GM21515 (cell line): ENCODE results near the gene ELF2.
"Not testable (repeated sequence)": the region's sequence is repeated elsewhere in the genome, so short reads cannot be mapped to it uniquely, and the experiment has no call there.

ENCODE experiments used
- ATAC-seq: cut with Tn5 transposase; IDR thresholded peaks from one replicate; pipeline ENCODE4 v1.9.1; 2021; ENCODE audit not compliant: unreplicated experiment

Gene ELF2

GRCh38 chr4:139144911-139145551, 32.0 kb downstream of the ELF2 start:
- no peak for ATAC-seq

DNA sequence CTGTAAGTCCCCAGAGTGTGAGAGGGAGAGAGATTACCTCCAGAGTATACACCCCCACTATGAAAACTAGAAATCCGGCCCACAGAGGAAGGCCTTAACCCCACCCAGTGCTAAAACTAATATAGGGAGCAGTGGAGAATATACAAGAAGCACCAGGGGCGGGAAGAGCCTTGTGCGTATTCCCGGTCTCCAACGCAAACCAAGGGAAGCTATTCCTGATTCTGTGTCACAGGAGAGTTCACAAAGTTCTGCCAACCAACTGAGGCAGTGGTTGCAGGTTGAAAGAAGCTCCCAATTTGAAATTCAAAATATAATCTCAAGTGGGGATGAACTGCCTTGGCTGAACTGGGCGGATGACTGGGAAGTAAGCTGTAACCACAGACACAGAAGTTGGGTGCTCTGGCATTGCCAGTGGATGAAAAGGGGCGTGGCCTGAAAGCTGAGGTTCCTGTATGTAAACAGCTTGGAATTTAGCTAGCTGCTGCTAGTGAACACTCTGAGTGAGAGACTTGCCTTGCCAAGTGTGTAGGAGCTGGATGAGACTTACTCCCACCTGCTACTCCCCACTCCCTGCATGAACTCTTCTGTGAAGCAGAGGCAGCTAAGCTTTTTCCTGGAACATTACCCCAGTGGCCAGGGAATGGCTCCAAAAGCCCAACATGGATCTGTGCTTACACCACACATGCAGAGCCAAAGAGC, 32.7 kb downstream of the ELF2 start:
- ATAC-seq = no peak

DNA sequence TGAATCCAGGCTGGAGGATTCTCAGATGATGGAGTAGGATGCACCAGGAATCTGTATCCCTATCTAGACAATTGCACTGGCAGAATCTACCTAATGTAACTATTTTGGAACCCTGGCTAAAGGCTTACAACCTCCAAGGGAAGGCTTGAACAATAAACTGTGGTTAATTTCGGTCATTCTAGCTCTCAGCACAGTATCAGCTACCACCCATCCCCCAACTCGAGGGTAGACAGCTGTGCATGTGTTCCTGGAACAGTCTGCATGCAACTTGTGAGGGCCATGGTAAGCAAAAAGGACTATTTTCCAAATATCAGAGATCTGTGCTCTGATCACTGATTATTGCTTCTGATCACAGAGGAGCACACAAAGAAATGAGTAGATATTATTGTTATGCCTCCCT, 34.0 kb downstream of the ELF2 start:
- ATAC-seq = no peak

GRCh38 chr4:139142087-139142486, 34.9 kb downstream of the ELF2 start:
- ATAC-seq = no peak

- no peak for ATAC-seq
Measured at GRCh38 chr4:139137763-139138162, 39.3 kb downstream of the ELF2 start.

GRCh38 chr4:139134403-139134802, 42.6 kb downstream of the ELF2 start:
- no peak for ATAC-seq

DNA sequence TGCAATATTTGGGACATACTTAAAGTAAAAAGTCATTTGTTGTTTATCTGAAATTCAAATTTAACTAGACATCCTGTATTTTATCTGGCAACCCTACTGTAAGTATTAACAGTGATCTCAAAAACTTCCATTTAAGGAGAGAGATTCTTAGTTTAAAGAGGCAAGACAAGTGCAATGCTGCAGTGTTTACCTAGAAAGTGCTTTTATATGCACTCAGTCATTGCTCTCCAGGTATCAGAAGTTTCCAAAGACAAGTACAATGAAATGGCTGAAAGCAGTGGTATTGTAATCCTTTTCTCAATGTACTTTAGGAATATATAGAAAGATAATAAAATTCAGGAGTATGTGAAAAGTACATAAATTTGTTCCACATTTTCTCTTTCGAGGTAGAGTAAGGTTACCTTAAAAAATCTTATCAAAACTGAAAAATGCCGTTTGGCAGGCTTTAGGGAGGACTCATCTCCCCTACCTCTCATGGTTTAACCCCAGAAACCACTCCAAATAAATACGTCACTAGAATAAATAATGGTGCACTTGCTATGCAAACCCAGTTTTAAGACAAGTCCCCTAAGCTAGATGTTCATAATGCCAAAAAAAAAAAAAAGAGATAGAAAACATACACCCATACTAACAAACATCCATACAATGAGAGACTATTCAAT, 45.7 kb downstream of the ELF2 start:
- no peak for ATAC-seq

DNA sequence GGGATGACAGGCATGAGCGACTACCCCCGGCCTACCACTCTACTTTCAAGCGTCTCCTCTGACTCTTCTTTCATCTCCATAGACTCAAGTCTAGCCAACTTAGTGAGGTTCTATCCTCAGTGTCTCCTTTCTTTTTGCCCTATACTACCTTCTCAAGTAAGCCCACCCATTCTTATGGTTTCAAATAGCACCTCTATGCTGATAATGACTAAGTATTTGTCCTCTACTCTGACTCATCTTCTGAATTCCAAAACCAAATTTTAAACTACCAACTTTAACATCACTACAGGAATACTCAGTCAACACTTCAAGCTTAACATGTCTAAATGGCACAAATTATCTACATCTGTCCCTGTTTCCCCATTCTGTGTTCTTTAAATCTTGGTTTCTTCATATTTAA, 47.8 kb downstream of the ELF2 start:
- ATAC-seq = no peak

GRCh38 chr4:139126898-139127297, 50.1 kb downstream of the ELF2 start:
- ATAC-seq = no peak

DNA sequence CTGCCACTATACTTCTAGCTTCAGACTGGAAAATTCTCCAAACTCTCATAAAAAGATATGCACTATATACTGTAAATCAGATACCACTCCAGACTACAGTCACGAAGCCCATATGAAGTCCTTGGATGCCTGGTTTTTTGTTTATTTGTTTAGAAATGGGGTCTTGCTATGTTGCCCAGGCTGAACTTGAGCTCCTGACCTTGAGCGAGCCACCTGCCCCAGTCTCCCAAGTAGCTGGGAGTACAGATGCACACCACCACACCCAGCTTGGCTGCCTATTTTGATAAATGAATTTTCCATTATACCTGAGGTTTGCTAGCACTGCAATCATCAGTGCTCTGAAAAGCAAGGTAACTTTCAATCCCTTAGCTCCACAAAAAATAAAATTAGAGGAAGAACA, 53.1 kb downstream of the ELF2 start:
- ATAC-seq = no peak

GRCh38 chr4:139118365-139118764, 58.7 kb downstream of the ELF2 start:
- ATAC-seq = no peak

DNA sequence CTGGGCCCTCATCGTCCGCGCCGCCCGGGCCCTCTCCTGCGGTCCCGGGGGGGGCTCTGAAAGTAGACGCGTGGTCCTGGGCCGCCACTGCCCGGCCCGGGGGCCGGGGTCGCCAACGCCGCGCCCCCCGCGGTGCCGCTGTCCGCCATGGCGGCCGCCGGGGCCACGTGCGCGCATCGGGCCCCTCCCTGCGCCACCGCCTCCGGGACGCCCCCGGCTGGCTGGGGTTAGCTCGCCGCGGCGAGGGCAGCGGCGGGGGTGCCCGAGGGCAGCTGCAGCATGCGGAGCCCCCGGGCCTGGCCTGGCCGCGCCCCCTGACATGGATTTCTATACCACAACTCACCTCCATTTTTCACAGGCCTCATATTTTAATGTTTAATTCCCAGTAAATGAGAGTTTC, 61.8 kb downstream of the ELF2 start:
- ATAC-seq = no peak

- ATAC-seq = not testable (repeated sequence)
Measured at GRCh38 chr4:139114795-139115194, 62.2 kb downstream of the ELF2 start.

DNA sequence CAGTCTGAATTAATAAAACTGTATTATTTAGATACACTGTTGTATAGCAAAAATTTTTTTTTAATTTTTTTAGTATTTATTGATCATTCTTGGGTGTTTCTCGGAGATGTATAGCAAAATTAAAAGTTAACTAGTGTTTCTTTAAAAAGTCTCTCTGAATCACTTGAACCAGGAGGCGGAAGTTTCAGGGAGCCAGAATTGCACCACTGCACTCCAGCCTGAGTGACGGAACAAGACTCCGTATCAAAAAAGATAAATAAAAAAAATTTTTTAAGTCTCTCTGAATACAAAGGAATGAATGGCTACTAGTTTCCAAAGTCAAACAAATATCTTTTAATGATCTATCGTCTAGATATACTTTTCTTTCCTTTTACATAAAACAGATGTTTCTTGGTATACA, 64.4 kb downstream of the ELF2 start:
- ATAC-seq = no peak

DNA sequence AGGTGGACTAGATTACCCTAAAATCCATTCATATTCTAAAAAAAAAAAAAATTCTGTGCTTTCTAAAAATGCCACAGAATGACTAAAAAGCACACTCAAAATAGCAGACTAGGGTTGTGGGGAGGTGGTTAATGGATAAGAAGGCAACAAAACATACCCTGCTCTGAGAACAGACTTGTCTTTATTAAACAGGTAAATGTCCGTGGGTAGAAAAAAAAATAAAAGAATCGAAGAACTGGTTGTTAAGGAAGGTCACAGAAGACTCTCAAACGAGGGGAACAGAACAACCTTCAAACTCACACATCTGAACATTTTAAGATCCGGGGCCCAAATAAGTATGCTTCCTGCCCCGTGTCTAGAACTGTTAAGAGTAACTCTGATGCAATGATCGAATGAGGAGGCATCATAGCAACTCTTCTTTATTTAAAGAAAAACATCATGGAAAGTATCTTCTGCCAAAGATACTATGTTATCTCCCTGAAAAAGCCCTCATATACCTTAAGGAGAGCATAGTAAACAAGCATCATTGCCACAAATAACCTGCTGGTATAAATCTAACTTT, 68.4 kb downstream of the ELF2 start:
- no peak for ATAC-seq

DNA sequence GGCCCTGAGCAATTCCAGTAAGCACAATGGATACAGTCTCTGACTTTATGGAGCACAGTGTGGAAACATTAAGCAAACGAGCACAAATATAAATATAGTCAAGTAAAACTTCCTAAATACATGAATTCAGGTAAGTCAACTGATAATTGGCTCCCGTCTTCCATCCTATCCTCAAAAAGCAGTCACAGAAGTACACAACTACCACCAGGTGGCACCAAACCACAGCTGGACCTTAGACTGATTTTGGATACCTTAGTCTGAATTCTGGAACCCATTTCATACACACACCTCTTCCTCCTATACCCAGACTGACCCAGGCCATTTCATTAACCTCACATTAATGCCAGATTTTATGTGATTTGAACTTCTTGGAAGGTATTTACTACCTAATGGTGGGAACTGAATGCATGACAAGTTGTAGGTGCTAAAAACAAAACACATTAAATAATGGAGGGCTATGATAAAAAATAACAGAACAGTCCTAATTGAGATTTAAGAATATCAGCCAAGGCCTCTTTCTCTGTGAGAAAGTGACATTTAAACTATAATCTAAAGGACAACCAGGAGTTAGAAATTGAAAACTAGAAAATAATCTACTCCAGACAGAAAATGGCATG, 77.5 kb downstream of the ELF2 start:
- ATAC-seq = peak; percentile 95

GRCh38 chr4:139092271-139092670, 84.7 kb downstream of the ELF2 start:
- no peak for ATAC-seq

DNA sequence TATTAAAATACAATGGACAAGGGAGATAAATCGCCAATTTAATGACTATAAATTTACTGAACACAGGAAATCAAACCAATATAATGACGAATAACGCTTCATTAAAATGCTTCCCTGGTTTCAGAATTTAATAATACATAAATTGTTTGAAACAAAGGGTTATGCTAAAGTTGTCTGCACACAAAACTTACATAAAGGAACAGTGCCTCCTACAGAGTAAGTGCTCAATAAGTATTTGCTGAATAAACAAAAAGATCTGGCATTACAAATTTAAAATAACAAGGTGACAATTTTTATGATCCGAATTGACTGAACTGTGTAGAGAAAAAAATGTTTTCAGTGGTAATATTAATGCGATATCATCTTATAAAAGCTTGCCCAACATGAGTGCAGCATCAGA, 91.9 kb downstream of the ELF2 start:
- no peak for ATAC-seq

- ATAC-seq = no peak
Measured at GRCh38 chr4:139084804-139085093, 92.3 kb downstream of the ELF2 start.

DNA sequence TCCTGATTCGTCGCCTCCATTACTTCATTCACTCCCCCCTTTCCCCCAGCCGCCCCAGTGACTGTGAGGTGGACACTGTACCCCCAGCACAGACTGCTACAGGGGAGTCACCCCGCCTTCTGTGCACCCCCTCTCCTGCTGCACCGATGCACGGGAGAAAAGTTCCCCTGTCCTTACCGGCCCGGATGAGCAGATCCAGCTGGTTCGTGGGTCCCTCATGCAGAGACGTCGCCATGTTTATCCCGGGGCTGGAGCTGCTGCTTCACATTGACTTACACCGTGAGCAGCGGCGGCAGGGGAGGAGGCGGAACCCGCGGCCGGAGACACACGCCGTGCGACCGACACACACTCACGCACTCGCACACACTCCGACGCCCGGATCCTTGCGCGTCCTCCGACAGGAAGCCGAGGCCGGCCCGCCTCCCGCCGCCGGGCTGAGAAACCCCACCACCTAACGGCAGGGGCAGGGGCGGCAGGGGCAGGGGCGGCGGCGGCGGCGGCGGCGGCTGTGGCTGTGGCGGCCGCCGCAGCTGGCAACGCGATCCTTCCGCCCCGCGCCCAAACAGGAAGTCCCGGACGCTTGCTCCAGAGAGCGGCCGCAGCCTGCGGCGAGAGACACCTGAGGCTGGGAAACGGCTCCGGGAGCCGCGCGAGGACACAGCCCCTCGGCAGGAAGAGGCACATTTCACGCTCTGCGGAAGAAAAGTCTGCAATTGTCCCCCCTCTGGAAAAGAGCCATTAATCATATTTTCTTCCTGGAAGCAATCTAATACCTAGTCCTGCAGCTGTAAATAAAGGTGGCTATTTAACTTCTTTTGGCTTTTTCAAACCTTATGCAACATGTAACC, 92.8 kb downstream of the ELF2 start:
- ATAC-seq = peak; percentile 60

GRCh38 chr4:139083607-139083955, 93.4 kb downstream of the ELF2 start:
- ATAC-seq = peak; percentile 26
